IMR-90 (cell line): ENCODE data around the gene TMEM9B. TPM values are rescaled to one million over a fixed set of nuclear protein-coding genes. Genes with fewer than 3 reads are reported as not detected.
A peak's percentile ranks its signal among the peaks of the same experiment; 100 is the strongest.

Experiments
- ATAC-seq: fragments of 200-7000 bp; cut with Tn5 transposase; 2 replicates; pipeline ENCODE4 v1.9.1; 2020; ENCODE audit warnings: low read depth, mild to moderate bottlenecking, moderate library complexity
- BruUV-seq: library from RNA; stranded (reverse); fragments of 400-500 nt; replicated peaks from 2 replicates; lab custom pipeline; 2021; lab: Mats Ljungman, UMichigan
- CTCF ChIA-PET: fragments of 300-600 bp; formaldehyde crosslinking; extraction: SDS; loops from one replicate; lab custom pipeline; 2021; ENCODE audit warnings: antibody characterized with exemption; lab: Yijun Ruan, JAX
- POLR2A ChIA-PET: fragments of 300-600 bp; sonication (Branson Sonifier 250); formaldehyde crosslinking; loops from one replicate; lab custom pipeline; 2022; ENCODE audit warnings: antibody characterized with exemption; ENCODE audit not compliant: unreplicated experiment; lab: Charles Lee
- DNase-seq: peaks from one replicate; pipeline ENCODE4 v3.0.0; 2013
- H2AFZ ChIP-seq: replicated peaks from 2 replicates; pipeline ENCODE3; 2013; ENCODE audit warnings: low read length, mild to moderate bottlenecking; ENCODE audit not compliant: poor library complexity
- H2AK5ac ChIP-seq: 2 replicates; pipeline ENCODE4 v1.6.1; 2013; ENCODE audit warnings: low read depth, low read length, inconsistent platforms
- H2AK9ac ChIP-seq: replicated peaks from 2 replicates; pipeline ENCODE3; 2013; ENCODE audit warnings: mild to moderate bottlenecking, low read depth, low read length, moderate library complexity; ENCODE audit not compliant: poor library complexity
- H2BK120ac ChIP-seq: 2 replicates; pipeline ENCODE4 v1.6.1; 2013; ENCODE audit warnings: low read depth, low read length, inconsistent platforms
- H2BK15ac ChIP-seq: 3 replicates; pipeline ENCODE4 v1.6.1; 2013; ENCODE audit warnings: low read depth, low read length, inconsistent platforms
- H2BK20ac ChIP-seq: 2 replicates; pipeline ENCODE4 v1.6.1; 2013; ENCODE audit warnings: low read depth, mild to moderate bottlenecking, inconsistent platforms, low read length, moderate library complexity
- H2BK5ac ChIP-seq: 2 replicates; pipeline ENCODE4 v1.6.1; 2013; ENCODE audit warnings: mild to moderate bottlenecking, low read depth, low read length, inconsistent platforms; ENCODE audit not compliant: poor library complexity, severe bottlenecking
- H3K14ac ChIP-seq: replicated peaks from 2 replicates; pipeline ENCODE4 v1.6.1; 2013; ENCODE audit warnings: low read depth, low read length, inconsistent platforms
- H3K18ac ChIP-seq: 2 replicates; pipeline ENCODE4 v1.6.1; 2013; ENCODE audit warnings: low read depth, low read length, control low read depth
- H3K23ac ChIP-seq: 2 replicates; pipeline ENCODE4 v1.6.1; 2013; ENCODE audit warnings: low read depth, low read length, inconsistent platforms
- H3K27ac ChIP-seq: 2 replicates; pipeline ENCODE4 v1.5.1; 2013; ENCODE audit warnings: mild to moderate bottlenecking, control low read depth, low read length; ENCODE audit not compliant: insufficient read depth
- H3K27me3 ChIP-seq: 2 replicates; pipeline ENCODE4 v1.6.1; 2013; ENCODE audit warnings: low read length; ENCODE audit not compliant: control insufficient read depth, insufficient read depth
- H3K36me3 ChIP-seq: 2 replicates; pipeline ENCODE4 v1.6.1; 2013; ENCODE audit warnings: low read length, mixed read lengths; ENCODE audit not compliant: control insufficient read depth, insufficient read depth
- H3K4ac ChIP-seq: 2 replicates; pipeline ENCODE4 v1.6.1; 2013; ENCODE audit warnings: low read depth, low read length, inconsistent platforms
- H3K4me1 ChIP-seq: 2 replicates; pipeline ENCODE4 v1.6.1; 2013; ENCODE audit warnings: low read length, mixed read lengths; ENCODE audit not compliant: control insufficient read depth, insufficient read depth
- H3K4me2 ChIP-seq: 2 replicates; pipeline ENCODE4 v1.6.1; 2013; ENCODE audit warnings: low read depth, mild to moderate bottlenecking, control low read depth, low read length, moderate library complexity
- H3K4me3 ChIP-seq: 2 replicates; pipeline ENCODE4 v1.5.1; 2013; ENCODE audit warnings: low read depth, mild to moderate bottlenecking, control low read depth, low read length, moderate library complexity; ENCODE audit not compliant: insufficient read depth
- H3K56ac ChIP-seq: 2 replicates; pipeline ENCODE4 v1.6.1; 2013; ENCODE audit warnings: low read length, inconsistent platforms; ENCODE audit not compliant: insufficient read depth; ENCODE audit errors: extremely low read depth
- H3K79me1 ChIP-seq, 2 experiments: 2 replicates each; pipeline ENCODE4 v1.6.1; 2013; ENCODE audit warnings: low read length in 2 of 2, inconsistent platforms in 1 of 2, low read depth in 1 of 2
- H3K9ac ChIP-seq: 2 replicates; pipeline ENCODE4 v1.6.1; 2013; ENCODE audit warnings: low read depth, low read length, control low read depth
- H3K9me1 ChIP-seq: 2 replicates; pipeline ENCODE4 v1.6.1; 2013; ENCODE audit warnings: low read length, inconsistent platforms; ENCODE audit not compliant: insufficient read depth
- H3K9me3 ChIP-seq: 2 replicates; pipeline ENCODE4 v1.6.1; 2013; ENCODE audit warnings: low read length; ENCODE audit not compliant: control insufficient read depth, insufficient read depth
- H4K20me1 ChIP-seq: 2 replicates; pipeline ENCODE4 v1.6.1; 2013; ENCODE audit warnings: low read length, inconsistent platforms; ENCODE audit not compliant: insufficient read depth
- H4K5ac ChIP-seq: 2 replicates; pipeline ENCODE4 v1.6.1; 2013; ENCODE audit warnings: mild to moderate bottlenecking, low read depth, low read length, control low read depth
- H4K8ac ChIP-seq, 2 experiments: 2 replicates each; pipeline ENCODE4 v1.6.1; 2013; ENCODE audit warnings: low read depth in 2 of 2, low read length in 2 of 2, control low read depth in 1 of 2, inconsistent platforms in 1 of 2
- H4K91ac ChIP-seq: 2 replicates; pipeline ENCODE4 v1.6.1; 2013; ENCODE audit warnings: low read depth, low read length, inconsistent platforms; ENCODE audit not compliant: insufficient read depth
- BHLHE40 ChIP-seq: fragments of 150-350 bp; IDR thresholded peaks from 2 replicates; pipeline ENCODE4 v1.6.1; 2016; ENCODE audit warnings: mild to moderate bottlenecking, low read depth, low read length
- CEBPB ChIP-seq: IDR thresholded peaks from 2 replicates; pipeline ENCODE4 v1.6.1; 2012; ENCODE audit warnings: low read depth, low read length, improper control_type of control experiment
- CHD1 ChIP-seq: IDR thresholded peaks from 2 replicates; pipeline ENCODE4 v1.6.1; 2012; ENCODE audit warnings: low read depth, low read length, improper control_type of control experiment
- ELK1 ChIP-seq: fragments of 150-350 bp; IDR thresholded peaks from 2 replicates; pipeline ENCODE4 v1.6.1; 2016; ENCODE audit warnings: low read depth, mild to moderate bottlenecking, low read length, moderate library complexity, borderline replicate concordance
- FOS ChIP-seq: fragments of 150-350 bp; IDR thresholded peaks from 2 replicates; pipeline ENCODE4 v1.6.1; 2016; ENCODE audit warnings: low read depth, low read length
- MAFK ChIP-seq: IDR thresholded peaks from 2 replicates; pipeline ENCODE4 v1.6.1; 2012; ENCODE audit warnings: low read depth, low read length, improper control_type of control experiment
- MXI1 ChIP-seq: IDR thresholded peaks from 2 replicates; pipeline ENCODE4 v1.6.1; 2012; ENCODE audit warnings: low read depth, mild to moderate bottlenecking, low read length, moderate library complexity, borderline replicate concordance
- NFE2L2 ChIP-seq: fragments of 150-350 bp; IDR thresholded peaks from 2 replicates; pipeline ENCODE4 v1.6.1; 2016; ENCODE audit warnings: low read depth, mild to moderate bottlenecking, low read length
- POLR2A ChIP-seq: IDR thresholded peaks from 2 replicates; pipeline ENCODE4 v1.6.1; 2012; ENCODE audit warnings: mild to moderate bottlenecking, low read depth, low read length
- RAD21 ChIP-seq: IDR thresholded peaks from 2 replicates; pipeline ENCODE4 v1.6.1; 2012; ENCODE audit warnings: low read length, improper control_type of control experiment
- RCOR1 ChIP-seq: IDR thresholded peaks from 2 replicates; pipeline ENCODE4 v1.6.1; 2012; ENCODE audit warnings: mild to moderate bottlenecking, low read length, improper control_type of control experiment; ENCODE audit not compliant: insufficient replicate concordance
- SMC3 ChIP-seq: fragments of 150-350 bp; IDR thresholded peaks from 2 replicates; pipeline ENCODE4 v1.6.1; 2016; ENCODE audit warnings: low read depth, mild to moderate bottlenecking, antibody characterized with exemption, low read length, moderate library complexity
- USF2 ChIP-seq: fragments of 150-350 bp; IDR thresholded peaks from 2 replicates; pipeline ENCODE4 v1.6.1; 2017; ENCODE audit warnings: mild to moderate bottlenecking, antibody characterized with exemption, low read length, low read depth
- WGBS, 2 experiments: methylation state at CpG; one replicate each; pipeline versions ENCODE4 v1.1.5 to v1.1.7; 2013; ENCODE audit warnings: missing lambda C conversion rate in 2 of 2; ENCODE audit not compliant: insufficient read length in 1 of 2; ENCODE audit errors: extremely low coverage in 2 of 2; 5-methylcytosine and 5-hydroxymethylcytosine counted together
- dilution Hi-C: fragments of 300-500 bp; cut with HindIII; formaldehyde crosslinking; loops from one replicate; pipeline ENCODE4 v1.14.3; 2018; ENCODE audit warnings: low sequenced_read_pairs; ENCODE audit not compliant: unreplicated experiment
- in situ Hi-C: fragments of 300-500 bp; cut with MboI; formaldehyde crosslinking; loops from 3 replicates; pipeline ENCODE4 v1.14.3; 2019; ENCODE audit warnings: low sequenced_read_pairs, inconsistent platforms, mixed read lengths
- intact Hi-C: fragments of 100-400 bp; cut with micrococcal nuclease; formaldehyde crosslinking; loops from 2 replicates; pipeline ENCODE4 v1.10.0; 2022
- polyA plus RNA-seq, 3 experiments: library from polyadenylated mRNA; depleted of rRNA; stranded (reverse); fragments of >200 nt; gene quantifications; 2 replicates each; pipeline ENCODE4 v1.2.3, GENCODE V29; 2012; ENCODE audit warnings: low replicate concordance in 1 of 3
- total RNA-seq: library from RNA; depleted of rRNA; stranded (reverse); fragments of >200 nt; gene quantifications from 2 replicates; pipeline ENCODE4 v1.2.3, GENCODE V29; 2012

Gene TMEM9B
- total and polyA plus RNA-seq, 2 of the 4 experiments (the other 2 are of a cell fraction) = 24.6 to 25.6 TPM

DNA sequence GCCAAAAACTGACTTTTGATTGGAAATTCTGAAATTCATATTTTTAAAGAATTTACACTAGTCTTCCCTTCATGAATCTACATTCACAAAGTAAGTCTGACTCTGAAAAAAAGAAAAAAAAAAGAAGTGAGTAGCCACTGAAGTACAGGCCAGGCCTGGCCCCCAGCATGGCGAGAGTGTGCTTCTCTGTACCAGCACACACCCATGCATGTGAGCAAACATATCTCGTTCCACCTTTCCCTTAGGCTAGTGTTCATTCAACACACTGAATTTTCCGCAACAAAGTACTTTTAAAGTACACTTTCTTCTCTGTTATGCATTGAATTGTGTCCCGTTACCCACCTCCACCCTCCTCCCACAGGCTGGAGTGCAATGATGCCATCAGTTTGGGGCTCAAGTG lies 36.0 kb downstream of the TMEM9B start (continued):
- TF ChIP-seq POLR2A (no peak), FOS (no peak), NFE2L2 (no peak), MAFK (no peak), MXI1 (no peak)

- BruUV-seq = no TSS peak
- Histone ChIP-seq H2BK20ac (peak overlapping the region; percentile 55; the same call in 1 of the 2 replicates), H3K9ac (no peak overlapping the region), H3K23ac (no peak overlapping the region), H2AK9ac (no peak overlapping the region), H3K4me3 (no peak overlapping the region), H3K14ac (no peak overlapping the region), H3K36me3 (peaks cover 7% of the 10 kb centered on the region), H4K5ac (no peak overlapping the region), H2AFZ (no peak overlapping the region), H3K9me3 (no peaks in the 10 kb centered on the region), H2BK120ac (no peak overlapping the region), H3K27ac (no peak overlapping the region), H3K79me1 (no peaks in the 10 kb centered on the region), H4K91ac (no peak overlapping the region), H3K27me3 (no peaks in the 10 kb centered on the region), H3K9me1 (peaks cover 18% of the 10 kb centered on the region; the same call in 1 of the 2 replicates), H3K4me2 (no peak overlapping the region), H3K4me1 (peaks cover 10% of the 10 kb centered on the region), H4K8ac (no peak overlapping the region), H4K20me1 (no peaks in the 10 kb centered on the region), H3K18ac (no peak overlapping the region), H3K4ac (no peak overlapping the region), H2AK5ac (peak overlapping the region; percentile 57; the same call in 1 of the 2 replicates), H2BK5ac (no peak overlapping the region), H2BK15ac (no peak overlapping the region), H3K56ac (no peak overlapping the region)
- dilution Hi-C loops (no loop called here), intact Hi-C loops (no loop called here), in situ Hi-C loops (no loop called here)
- ChIA-PET POLR2A (no interaction called here), CTCF (no interaction called here)
- no peak for ATAC-seq
- TF ChIP-seq USF2 (no peak), ELK1 (no peak), MAFK (no peak), RAD21 (no peak), BHLHE40 (no peak), POLR2A (no peak), SMC3 (no peak), CHD1 (no peak), FOS (no peak), CEBPB (no peak), RCOR1 (no peak), MXI1 (no peak)
- 93% methylated on average over 3 of the region's 5 CpGs; no CpG with 5 or more reads in 1 of the 2 experiments for WGBS, 2 experiments
- no peak for DNase-seq
Observed at GRCh38 chr11:8927233-8927632, 37.0 kb downstream of the TMEM9B start.
